GM21360 (cell line): Measurements from ENCODE around the gene REPS1.
"Not testable (repeated sequence)": the region's sequence is repeated elsewhere in the genome, so short reads cannot be mapped to it uniquely, and the experiment has no call there.

ENCODE experiments used
- ATAC-seq: cut with Tn5 transposase; IDR thresholded peaks from one replicate; pipeline ENCODE4 v1.9.1; 2021; ENCODE audit warnings: mild to moderate bottlenecking, moderate library complexity; ENCODE audit not compliant: unreplicated experiment

REPS1 gene

DNA sequence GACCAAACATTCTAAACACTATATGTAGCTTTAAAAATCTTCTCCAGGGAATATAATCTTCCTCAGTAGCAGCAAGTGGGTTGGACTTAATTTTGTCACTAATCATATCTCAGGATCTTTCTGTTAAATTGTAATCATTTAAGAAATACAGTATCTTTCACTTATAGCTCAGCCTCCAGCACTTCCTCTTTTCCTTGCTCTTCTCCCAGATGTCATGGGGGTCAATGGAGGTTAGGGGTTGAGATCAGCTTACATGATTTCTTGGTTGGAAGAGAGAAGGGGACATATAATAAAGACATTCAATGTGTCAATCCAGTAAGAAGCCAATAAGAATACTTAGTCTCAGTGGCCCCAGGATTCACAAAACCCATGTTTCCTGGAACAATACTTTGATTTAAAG lies 15.7 kb upstream of the REPS1 start:
- ATAC-seq: no peak

- ATAC-seq: no peak
These were observed 12.1 kb upstream of the REPS1 start for GRCh38 chr6:138999949-139000725.

DNA sequence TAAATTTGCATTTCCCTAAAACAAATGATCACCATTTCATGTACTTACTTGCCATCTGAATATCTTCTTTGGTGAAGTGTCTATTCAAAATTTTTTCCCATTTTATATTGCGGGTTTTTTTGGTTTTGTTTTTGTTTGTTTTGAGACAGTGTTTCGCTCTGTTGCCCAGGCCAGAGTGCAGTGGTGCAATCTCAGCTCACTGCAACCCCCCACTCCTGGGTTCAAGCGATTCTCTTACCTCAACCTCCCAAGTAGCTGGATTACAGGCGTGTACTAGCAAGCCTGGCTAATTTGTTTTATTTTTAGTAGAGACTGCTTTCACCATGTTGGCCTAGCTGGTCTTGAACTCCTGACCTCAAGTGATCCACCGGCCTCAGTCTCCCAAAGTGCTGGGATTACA lies 9.1 kb upstream of the REPS1 start:
- no peak for ATAC-seq

- no peak for ATAC-seq
These were observed 8.5 kb upstream of the REPS1 start for GRCh38 chr6:138996524-138996923.

GRCh38 chr6:138993410-138993809 lies 5.4 kb upstream of the REPS1 start:
- not testable (repeated sequence) for ATAC-seq

DNA sequence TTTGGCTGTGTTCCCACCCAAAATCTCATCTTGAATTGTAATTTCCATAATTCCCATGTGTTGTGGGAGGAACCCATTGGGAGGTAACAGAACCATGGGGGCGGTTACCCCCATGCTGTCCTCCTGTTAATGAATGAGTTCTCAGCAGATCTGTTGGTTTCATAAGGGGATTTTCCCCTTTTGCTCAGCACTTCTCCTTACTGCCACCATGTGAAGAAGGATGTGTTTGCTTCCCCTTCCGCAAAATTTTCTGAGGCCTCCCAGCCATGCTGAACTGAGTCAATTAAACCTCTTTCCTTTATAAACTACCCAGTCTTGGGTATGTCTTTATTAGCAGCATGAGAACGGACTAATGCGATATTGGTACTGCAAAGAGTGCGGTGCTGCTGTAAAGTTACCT lies 4.9 kb upstream of the REPS1 start:
- not testable (repeated sequence) for ATAC-seq

GRCh38 chr6:138991206-138991605 lies 3.2 kb upstream of the REPS1 start:
- no peak for ATAC-seq

DNA sequence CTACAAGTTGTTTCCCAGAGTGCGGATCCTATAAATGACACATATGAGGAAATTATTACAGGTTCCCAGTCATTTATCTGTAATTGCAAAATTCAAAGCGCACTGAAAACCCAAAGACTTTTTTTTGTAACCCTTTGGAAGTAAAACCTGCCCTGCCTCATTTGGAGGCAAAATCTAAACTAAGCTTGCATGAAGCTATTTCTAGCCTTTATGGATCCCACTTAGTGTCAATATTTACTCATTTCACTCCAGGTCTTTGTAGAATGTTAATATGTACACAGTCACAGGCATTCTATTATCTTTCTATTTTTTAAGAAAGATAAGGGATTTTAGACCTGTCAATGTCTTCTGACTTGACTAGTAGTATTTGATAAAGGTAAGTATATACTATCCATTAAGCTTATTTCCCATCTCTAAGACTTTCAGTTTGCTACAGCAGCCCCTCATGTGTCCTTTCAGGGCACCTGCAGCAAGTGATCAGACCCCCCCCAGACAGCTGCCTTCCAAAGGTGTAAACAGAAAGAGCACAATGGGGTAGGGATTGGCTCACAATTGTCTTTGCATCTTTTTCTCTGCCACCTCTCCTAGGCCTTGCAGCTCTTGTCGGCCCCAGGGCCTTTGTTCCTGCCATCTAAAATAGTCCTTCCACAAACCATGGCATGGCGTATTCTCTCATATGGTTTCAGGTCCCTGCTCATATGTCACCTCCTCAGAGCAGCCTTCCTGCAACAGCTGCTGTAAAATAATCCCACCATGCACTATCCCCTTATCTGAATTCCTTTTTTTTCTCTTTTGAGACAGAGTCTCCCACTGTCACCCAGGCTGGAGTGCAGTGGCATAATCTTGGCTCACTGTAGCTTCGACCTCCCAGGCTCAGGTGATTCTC lies 1.3 kb upstream of the REPS1 start:
- no peak for ATAC-seq

GRCh38 chr6:138988469-138988834 lies 399 bp upstream of the REPS1 start:
- ATAC-seq: no peak

DNA sequence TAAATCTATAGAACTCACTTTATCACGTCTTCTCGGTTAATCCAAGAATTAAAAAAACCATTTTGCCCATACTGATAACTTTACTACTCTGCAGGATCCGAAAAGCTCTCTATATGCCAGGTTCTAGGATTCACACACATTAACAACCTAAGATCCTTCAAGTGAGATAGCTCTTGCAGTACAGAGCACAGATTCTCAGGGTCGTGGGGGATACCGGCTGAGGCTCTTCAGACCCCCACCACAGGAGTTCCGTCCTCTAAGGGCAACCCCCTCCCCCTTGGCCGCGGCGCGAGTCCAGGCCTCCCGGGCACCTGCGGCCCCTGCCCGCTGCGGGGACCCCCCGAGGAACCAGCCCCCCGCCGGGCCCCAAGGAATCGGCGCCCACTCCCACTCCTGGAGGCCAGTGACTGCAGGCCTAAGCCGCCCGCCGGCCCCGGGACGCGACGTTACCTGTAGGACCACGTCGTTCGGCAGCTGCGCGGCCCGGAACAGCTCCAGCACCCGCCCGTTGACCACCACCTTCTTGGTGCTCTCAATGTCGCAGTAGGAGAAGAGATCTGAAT lies 892 bp downstream of the REPS1 start:
- no peak for ATAC-seq

DNA sequence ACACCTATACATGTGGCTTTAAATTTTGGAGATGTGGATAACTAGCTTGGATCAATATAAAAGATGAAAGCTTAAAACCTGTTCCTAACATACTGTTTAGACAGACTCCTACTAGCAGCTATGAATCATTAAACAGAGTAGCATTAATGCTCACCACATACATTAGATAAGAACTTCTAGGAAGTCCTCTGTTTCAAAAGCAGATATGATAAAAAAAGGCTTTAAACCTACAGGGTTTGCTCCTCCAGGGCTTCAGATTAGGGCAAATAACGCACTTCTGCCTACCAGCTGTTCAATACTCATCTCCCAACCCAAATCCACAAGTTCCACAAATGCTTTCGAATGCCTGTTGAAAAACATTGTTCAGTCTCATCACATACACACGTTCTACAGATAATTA lies 1.5 kb downstream of the REPS1 start:
- no peak for ATAC-seq

GRCh38 chr6:138981416-138981815 lies 6.6 kb downstream of the REPS1 start:
- ATAC-seq: no peak

GRCh38 chr6:138979813-138980668 lies 8.0 kb downstream of the REPS1 start:
- peak; percentile 63 for ATAC-seq

DNA sequence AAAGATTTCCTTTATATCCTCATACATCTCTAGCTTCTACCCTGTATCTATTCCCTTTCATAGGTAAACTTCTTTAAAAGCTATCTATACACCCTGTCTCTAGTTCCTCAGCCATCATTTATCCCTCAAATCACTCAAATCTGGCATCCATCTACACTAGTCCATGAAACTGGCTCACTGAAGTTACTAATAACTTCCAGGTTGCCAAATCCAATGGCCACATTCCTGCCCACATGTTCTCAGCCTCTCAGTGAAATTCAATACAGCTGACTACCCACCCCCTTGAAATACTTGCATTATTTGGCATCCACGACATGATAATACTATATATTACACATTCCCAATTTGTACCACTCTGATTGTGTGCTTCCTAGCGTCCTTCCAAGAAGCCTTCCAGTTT lies 8.7 kb downstream of the REPS1 start:
- no peak for ATAC-seq

DNA sequence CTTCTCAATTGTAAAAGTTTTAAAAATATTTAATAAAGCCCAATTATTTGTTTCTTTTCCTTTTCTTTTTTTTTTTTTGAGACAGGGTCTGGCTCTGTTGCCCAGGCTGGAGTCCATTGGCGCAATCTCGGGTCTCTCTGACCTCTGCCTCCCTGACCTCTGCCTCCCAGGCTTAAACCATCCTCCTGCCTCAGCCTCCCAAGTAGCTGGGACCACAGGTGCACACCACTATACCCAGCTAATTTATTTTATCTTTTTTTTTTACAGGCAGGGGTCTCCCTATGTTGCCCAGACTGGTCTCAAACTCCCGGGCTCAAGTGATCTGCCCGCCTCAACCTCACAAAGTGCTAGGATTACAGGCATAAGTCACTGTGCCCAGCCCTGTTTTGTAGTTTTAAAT lies 9.8 kb downstream of the REPS1 start:
- ATAC-seq: no peak

- ATAC-seq: no peak
These were observed 10.3 kb downstream of the REPS1 start for GRCh38 chr6:138977646-138978167.

DNA sequence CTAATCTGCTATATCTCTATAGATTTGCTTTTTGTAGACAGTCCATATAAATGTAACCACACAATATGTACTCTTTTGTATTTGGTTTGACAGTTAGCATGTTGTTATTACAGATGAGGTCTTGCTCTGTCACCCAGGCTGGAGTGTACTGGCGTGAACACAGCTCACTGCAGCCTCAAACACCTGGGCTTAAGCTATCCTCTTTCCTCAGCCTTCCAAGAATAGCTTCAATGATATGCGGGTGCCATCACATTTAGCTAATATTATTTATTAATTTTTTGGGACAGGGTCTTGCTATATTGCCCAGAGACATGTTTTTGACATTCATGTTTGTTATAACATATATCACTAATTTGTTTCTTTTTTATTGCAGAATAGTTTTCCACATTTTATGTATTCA lies 10.8 kb downstream of the REPS1 start:
- ATAC-seq: no peak

GRCh38 chr6:138975815-138976214 lies 12.2 kb downstream of the REPS1 start:
- no peak for ATAC-seq

DNA sequence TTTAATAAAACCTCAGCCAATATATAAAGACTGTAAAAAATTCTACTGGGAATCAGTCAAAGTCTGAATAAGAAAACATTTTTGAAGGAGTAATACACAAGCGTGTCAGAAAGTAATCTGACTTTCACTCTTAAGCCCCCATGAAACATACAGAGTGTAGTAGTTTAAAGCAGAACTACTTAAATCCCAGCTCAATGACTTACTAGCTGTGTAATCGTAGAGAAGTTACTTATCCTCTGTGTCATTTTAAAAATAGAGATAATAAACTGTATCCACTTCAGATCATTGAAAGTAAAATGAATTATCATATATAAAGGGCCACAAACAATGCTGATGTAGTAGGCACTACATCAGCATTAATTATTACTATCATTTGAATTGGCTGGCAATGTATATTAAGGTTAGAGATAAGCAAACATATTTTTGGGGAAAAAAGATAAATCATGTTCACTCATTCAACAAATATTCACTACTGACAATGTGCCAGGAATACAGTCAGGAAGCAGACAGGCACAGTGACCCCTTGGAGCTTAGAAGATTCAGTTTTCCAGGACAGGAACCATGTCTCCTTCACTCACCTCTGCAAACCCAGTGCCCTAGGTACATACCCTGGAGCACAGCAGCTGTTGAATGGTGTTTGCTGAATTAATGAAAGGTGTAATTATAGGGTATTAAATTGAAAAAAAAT lies 14.4 kb downstream of the REPS1 start:
- ATAC-seq: no peak

GRCh38 chr6:138972226-138972665 lies 15.8 kb downstream of the REPS1 start:
- no peak for ATAC-seq
